ENCODE measurements around the gene LRRC75A.
"Not testable (repeated sequence)": the region's sequence is repeated elsewhere in the genome, so short reads cannot be mapped to it uniquely, and the experiment has no call there.

The LRRC75A gene

GRCh38 chr17:16428098-16428882 lies 63.7 kb downstream of the LRRC75A start:
- peak; percentile 97 to 99 for DNase-seq

GRCh38 chr17:16427020-16427419 lies 65.0 kb downstream of the LRRC75A start:
- no peak for DNase-seq

GRCh38 chr17:16425698-16426659 lies 66.0 kb downstream of the LRRC75A start:
- peak; percentile 99 to 100 for DNase-seq

GRCh38 chr17:16425202-16425601 lies 66.8 kb downstream of the LRRC75A start:
- peak; percentile 75 to 84 for DNase-seq

- DNase-seq = no peak
Measured at GRCh38 chr17:16423226-16423872, 68.6 kb downstream of the LRRC75A start.

- DNase-seq = no peak
Measured at GRCh38 chr17:16422416-16422815, 69.6 kb downstream of the LRRC75A start.

- DNase-seq = no peak
Measured at GRCh38 chr17:16419929-16420271, 72.1 kb downstream of the LRRC75A start.

- peak in 1 of 2 experiments; percentile 73 for DNase-seq
Measured at GRCh38 chr17:16419074-16419928, 72.7 kb downstream of the LRRC75A start.

GRCh38 chr17:16418685-16419068 lies 73.3 kb downstream of the LRRC75A start:
- no peak for DNase-seq

GRCh38 chr17:16417896-16418684 lies 73.9 kb downstream of the LRRC75A start:
- no peak for DNase-seq

- no peak for DNase-seq
Measured at GRCh38 chr17:16417399-16417798, 74.6 kb downstream of the LRRC75A start.

- DNase-seq = peak; percentile 65 to 72
Measured at GRCh38 chr17:16415031-16415924, 76.7 kb downstream of the LRRC75A start, which contains the start of gene TRPV2. Gene TRPV2 (plus strand): TSS chr17:16415571. CDS start chr17:16417669, 2,098 bp downstream.

- peak; percentile 97 to 99 for DNase-seq
Measured at GRCh38 chr17:16407911-16408588, 83.9 kb downstream of the LRRC75A start.

- peak; percentile 94 to 96 for DNase-seq
Measured at GRCh38 chr17:16406742-16407674, 85.0 kb downstream of the LRRC75A start.

GRCh38 chr17:16403847-16404246 lies 88.1 kb downstream of the LRRC75A start:
- DNase-seq = not testable (repeated sequence)

GRCh38 chr17:16398270-16399267 lies 93.4 kb downstream of the LRRC75A start:
- peak; percentile 81 to 92 for DNase-seq

GRCh38 chr17:16396693-16397092 lies 95.3 kb downstream of the LRRC75A start:
- not testable (repeated sequence) for DNase-seq
